PC-3 (cell line): ENCODE results near the gene MAGEF1.

Experiments
- CTCF ChIP-seq: fragments of 300-600 bp; sonication (generic); conservative IDR thresholded peaks from 2 replicates; pipeline ENCODE4 v1.5.1; 2017; ENCODE audit warnings: antibody characterized with exemption, low read depth, mild to moderate bottlenecking, low read length
- EZH2 ChIP-seq: fragments of 300-600 bp; sonication (generic); IDR thresholded peaks from one replicate; pipeline ENCODE4 v1.6.1; 2017; ENCODE audit warnings: antibody characterized with exemption, mild to moderate bottlenecking, low read length; ENCODE audit not compliant: unreplicated experiment
- EZH2phosphoT487 ChIP-seq: fragments of 300-600 bp; sonication (generic); IDR thresholded peaks from 2 replicates; pipeline ENCODE4 v1.6.1; 2018; ENCODE audit warnings: mild to moderate bottlenecking, antibody characterized with exemption, low read length, borderline replicate concordance

- TF ChIP-seq CTCF (no peak), EZH2phosphoT487 (no peak), EZH2 (no peak)
Observed at GRCh38 chr3:184680385-184681345, 31.2 kb downstream of the MAGEF1 start.
